ENCODE data around the gene STK10. TPM values are rescaled to one million over a fixed set of nuclear protein-coding genes. Genes with fewer than 3 reads are reported as not detected.

STK10 gene
- total RNA-seq, 3 donors from 2014 or later (not counting 1 experiment from before 2014, with no cell fraction given): 705 to 879 (median 783) TPM

GRCh38 chr5:172142709-172143215, 45.3 kb downstream of the STK10 start:
- H3K27me3 Mint-ChIP-seq (ENCODE audit: low read depth in 2 of 2): no peaks in the 10 kb centered on the region
- no peaks in the 10 kb centered on the region for H3K9me3 ChIP-seq (ENCODE audit: control insufficient read depth, insufficient read depth, low read length)
- intact Hi-C loops (cut with micrococcal nuclease): no loop called here
- peak overlapping the region; percentile 21 for H3K4me3 Mint-ChIP-seq
- H3K27me3 ChIP-seq (ENCODE audit: control insufficient read depth, insufficient read depth, low read length): no peaks in the 10 kb centered on the region
- H3K4me3 ChIP-seq (ENCODE audit: low read length): no peak overlapping the region
- no peaks in the 10 kb centered on the region for H3K9me3 Mint-ChIP-seq
- H3K36me3 ChIP-seq (ENCODE audit: control insufficient read depth, insufficient read depth, low read length): peaks cover 24% of the 10 kb centered on the region
- H3K27ac ChIP-seq (ENCODE audit: low read length): peak overlapping the region; percentile 10
- no peaks in the 10 kb centered on the region for H3K36me3 Mint-ChIP-seq
- no peak for TF ChIP-seq CTCF (IDR thresholded peaks at IDR 0.05)
- DNase-seq (no peak), ATAC-seq (peak in 1 of 3 donors; percentile 9)
- WGBS (ENCODE audit: insufficient coverage): 49% methylated on average over 4 of the region's 5 CpGs
- H3K4me1 ChIP-seq (ENCODE audit: control insufficient read depth, insufficient read depth, low read length): peaks cover 67% of the 10 kb centered on the region
- peak overlapping the region; percentile 97 to 98 for H3K27ac Mint-ChIP-seq
- H3K4me1 Mint-ChIP-seq: peaks cover 78 to 86% of the 10 kb centered on the region in 2 donors

GRCh38 chr5:172141949-172142319, 46.1 kb downstream of the STK10 start:
- H3K4me1 ChIP-seq (ENCODE audit: control insufficient read depth, insufficient read depth, low read length): peaks cover 61% of the 10 kb centered on the region
- peak overlapping the region; percentile 20 for H3K27ac ChIP-seq (ENCODE audit: low read length)
- H3K27ac Mint-ChIP-seq: peak overlapping the region; percentile 97 to 98
- DNase-seq (no peak), ATAC-seq (no peak)
- H3K27me3 ChIP-seq (ENCODE audit: control insufficient read depth, insufficient read depth, low read length): no peaks in the 10 kb centered on the region
- intact Hi-C loops (cut with micrococcal nuclease): no loop called here
- 77% methylated on average over 5 of the region's 5 CpGs for WGBS (ENCODE audit: insufficient coverage)
- H3K9me3 Mint-ChIP-seq: no peaks in the 10 kb centered on the region
- TF ChIP-seq CTCF (IDR thresholded peaks at IDR 0.05): no peak
- H3K36me3 ChIP-seq (ENCODE audit: control insufficient read depth, insufficient read depth, low read length): peaks cover 22% of the 10 kb centered on the region
- H3K27me3 Mint-ChIP-seq (ENCODE audit: low read depth in 2 of 2): no peaks in the 10 kb centered on the region
- no peaks in the 10 kb centered on the region for H3K9me3 ChIP-seq (ENCODE audit: control insufficient read depth, insufficient read depth, low read length)
- no peak overlapping the region for H3K4me3 ChIP-seq (ENCODE audit: low read length)
- H3K4me3 Mint-ChIP-seq: no peak overlapping the region
- peaks cover 75 to 83% of the 10 kb centered on the region in 2 donors for H3K4me1 Mint-ChIP-seq
- H3K36me3 Mint-ChIP-seq: no peaks in the 10 kb centered on the region

- peaks cover 50% of the 10 kb centered on the region for H3K4me1 ChIP-seq (ENCODE audit: control insufficient read depth, insufficient read depth, low read length)
- no peaks in the 10 kb centered on the region for H3K36me3 Mint-ChIP-seq
- H3K9me3 Mint-ChIP-seq: no peaks in the 10 kb centered on the region
- 80% methylated on average over 6 of the region's 6 CpGs for WGBS (ENCODE audit: insufficient coverage)
- TF ChIP-seq CTCF (IDR thresholded peaks at IDR 0.05): no peak
- H3K27ac Mint-ChIP-seq: peak overlapping the region; percentile 97 to 98
- H3K27me3 Mint-ChIP-seq (ENCODE audit: low read depth in 2 of 2): no peaks in the 10 kb centered on the region
- peaks cover 68 to 77% of the 10 kb centered on the region in 2 donors for H3K4me1 Mint-ChIP-seq
- no peaks in the 10 kb centered on the region for H3K27me3 ChIP-seq (ENCODE audit: control insufficient read depth, insufficient read depth, low read length)
- peaks cover 15% of the 10 kb centered on the region for H3K36me3 ChIP-seq (ENCODE audit: control insufficient read depth, insufficient read depth, low read length)
- no peaks in the 10 kb centered on the region for H3K9me3 ChIP-seq (ENCODE audit: control insufficient read depth, insufficient read depth, low read length)
- peak overlapping the region; percentile 17 for H3K4me3 Mint-ChIP-seq
- intact Hi-C loops (cut with micrococcal nuclease): no loop called here
- no peak overlapping the region for H3K4me3 ChIP-seq (ENCODE audit: low read length)
- ATAC-seq: no peak
- no peak overlapping the region for H3K27ac ChIP-seq (ENCODE audit: low read length)
- DNase-seq: no peak
Measured at GRCh38 chr5:172140866-172141265, 47.2 kb downstream of the STK10 start.

GRCh38 chr5:172140120-172140519, 47.9 kb downstream of the STK10 start:
- Mint-ChIP-seq H3K27ac (peak overlapping the region; percentile 97 to 98), H3K27me3 (ENCODE audit: low read depth in 2 of 2) (no peaks in the 10 kb centered on the region), H3K4me1 (peaks cover 74 to 77% of the 10 kb centered on the region in 2 donors), H3K4me3 (peak overlapping the region; percentile 41), H3K36me3 (no peaks in the 10 kb centered on the region), H3K9me3 (no peaks in the 10 kb centered on the region)
- TF ChIP-seq CTCF (IDR thresholded peaks at IDR 0.05): no peak
- WGBS (ENCODE audit: insufficient coverage): 51% methylated on average over 7 of the region's 9 CpGs
- Histone ChIP-seq H3K4me3 (ENCODE audit: low read length) (no peak overlapping the region), H3K9me3 (ENCODE audit: control insufficient read depth, insufficient read depth, low read length) (no peaks in the 10 kb centered on the region), H3K27ac (ENCODE audit: low read length) (no peak overlapping the region), H3K27me3 (ENCODE audit: control insufficient read depth, insufficient read depth, low read length) (no peaks in the 10 kb centered on the region), H3K36me3 (ENCODE audit: control insufficient read depth, insufficient read depth, low read length) (peaks cover 10% of the 10 kb centered on the region), H3K4me1 (ENCODE audit: control insufficient read depth, insufficient read depth, low read length) (peaks cover 48% of the 10 kb centered on the region)
- intact Hi-C loops (cut with micrococcal nuclease): no loop called here
- DNase-seq: no peak
- ATAC-seq: peak in 1 of 3 donors; percentile 27
